Left colon (tissue), 2 donors: ENCODE results near the gene FCAR. TPM values are rescaled to one million over a fixed set of nuclear protein-coding genes. Genes with fewer than 3 reads are reported as not detected.
"Not testable (repeated sequence)": the region's sequence is repeated elsewhere in the genome, so short reads cannot be mapped to it uniquely, and the experiment has no call there.

Experiments
- ATAC-seq: fragments of 200-7000 bp; cut with Tn5 transposase; one replicate; pipeline ENCODE4 v1.9.1; 2020; ENCODE audit warnings: mild to moderate bottlenecking, moderate library complexity
- DNase-seq, 2 donors: peaks; one replicate each; pipeline ENCODE4 v3.0.0-alpha.2; 2020
- intact Hi-C, 2 donors: fragments of 100-400 bp; cut with DNase I in 1 of 2; cut with micrococcal nuclease in 1 of 2; formaldehyde crosslinking; loops; one replicate each; pipeline versions ENCODE4 v1.11.2 to v1.14.0; 2022; cut with DNase I, micrococcal nuclease
- long read RNA-seq: library from polyadenylated mRNA; unstranded; transcript quantifications from one replicate; pipeline ENCODE4 v2.0.0, GENCODE V29; 2021
- total RNA-seq, 2 donors: library from RNA; stranded (reverse); fragmentation: NEBNext Ultra II Directional; extraction: Animal tissue kit (Norgen Biotek cat#: 25700); gene quantifications; one replicate each; pipeline ENCODE4 v1.2.1, GENCODE V29; 2021
- donor health status: DM: no; HTN: no; CAD: no.
- donor health status: DM: yes; HTN: yes; CAD: no.

The FCAR gene
- total RNA-seq, result not detected
- long read RNA-seq, result 0 reads

DNA sequence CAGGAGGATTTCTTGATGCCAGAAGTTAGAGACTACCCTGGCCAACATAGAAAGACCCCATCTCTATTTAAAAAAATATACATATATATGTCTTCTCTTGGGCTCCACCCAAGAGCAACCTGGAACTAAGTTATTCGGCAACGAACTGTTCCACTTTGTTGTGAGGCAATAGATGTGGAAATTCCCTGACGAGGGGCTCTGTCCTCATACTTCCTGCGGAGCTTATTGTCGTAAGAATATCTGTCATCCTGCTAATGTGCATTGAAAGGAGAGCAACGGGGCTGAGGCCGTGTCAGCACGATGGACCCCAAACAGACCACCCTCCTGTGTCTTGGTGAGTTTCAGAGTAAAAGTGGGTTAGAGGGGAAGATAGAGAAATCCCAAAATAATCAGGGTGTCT, at the start of gene FCAR:
FCAR (plus strand) TSS at position 246 of the 400 bp plus-strand sequence; CDS start at position 301, 55 bp downstream.
- ATAC-seq (no peak), DNase-seq (no peak)
- intact Hi-C loops, result no loop called here

DNA sequence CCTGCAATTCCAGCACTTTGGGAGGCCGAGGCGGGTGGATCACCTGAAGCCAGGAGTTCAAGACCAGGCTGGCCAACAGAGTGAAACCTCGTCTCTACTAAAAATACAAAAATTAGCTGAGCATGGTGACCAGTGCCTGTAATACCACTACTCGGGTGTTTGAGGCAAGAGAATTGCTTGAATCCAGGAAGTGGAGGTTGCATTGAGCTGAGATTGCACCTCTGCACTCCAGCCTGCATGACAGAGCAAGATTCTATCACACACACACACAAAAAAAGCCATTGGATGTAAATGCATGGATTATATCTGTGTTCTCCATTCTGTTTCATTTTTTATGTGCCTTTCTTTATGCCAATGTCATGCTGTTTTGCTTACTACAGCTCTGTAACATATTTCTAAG, 49.6 kb upstream of the FCAR start:
- ATAC-seq, intact Hi-C loops, DNase-seq: not testable (repeated sequence)

DNA sequence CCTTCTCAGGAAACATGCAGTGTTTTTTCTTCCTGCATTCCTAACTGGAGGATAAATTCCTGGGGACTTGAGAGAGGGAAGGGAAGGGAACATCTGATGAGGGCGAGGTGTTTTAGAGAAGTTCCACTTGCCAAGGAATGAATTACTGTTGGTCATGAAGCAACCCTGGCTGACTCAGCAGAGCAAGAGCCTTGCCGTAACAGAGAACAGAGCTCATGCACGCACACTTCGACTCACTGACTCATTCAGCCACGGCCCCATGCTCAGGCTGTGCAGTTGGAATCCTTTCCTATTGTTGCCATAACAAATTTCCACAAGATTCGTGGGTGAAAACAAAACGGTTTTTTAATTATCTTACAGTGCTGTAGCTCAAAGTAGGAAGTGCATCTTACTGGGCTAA, 48.7 kb upstream of the FCAR start:
- DNase-seq, intact Hi-C loops, ATAC-seq: not testable (repeated sequence)

DNA sequence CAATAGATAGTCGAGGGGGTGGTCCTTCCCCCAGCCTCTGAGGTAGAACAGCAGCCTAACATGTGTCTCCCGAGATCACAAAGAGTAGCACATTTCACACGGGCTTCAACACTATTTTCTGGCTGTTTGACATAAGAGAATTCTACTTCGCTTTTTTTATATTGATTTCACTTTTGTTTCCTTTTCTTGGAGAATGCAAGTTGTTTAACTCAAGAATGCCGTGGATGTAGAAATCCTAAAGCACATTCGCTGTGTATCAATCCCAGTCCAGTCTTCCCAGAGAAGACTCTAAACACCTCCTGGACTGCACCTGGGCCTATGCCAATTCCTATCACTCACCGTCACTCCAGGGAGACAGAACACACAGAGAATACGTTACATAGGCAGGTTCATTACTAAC, 46.0 kb upstream of the FCAR start:
- intact Hi-C loops, ATAC-seq, DNase-seq: not testable (repeated sequence)

DNA sequence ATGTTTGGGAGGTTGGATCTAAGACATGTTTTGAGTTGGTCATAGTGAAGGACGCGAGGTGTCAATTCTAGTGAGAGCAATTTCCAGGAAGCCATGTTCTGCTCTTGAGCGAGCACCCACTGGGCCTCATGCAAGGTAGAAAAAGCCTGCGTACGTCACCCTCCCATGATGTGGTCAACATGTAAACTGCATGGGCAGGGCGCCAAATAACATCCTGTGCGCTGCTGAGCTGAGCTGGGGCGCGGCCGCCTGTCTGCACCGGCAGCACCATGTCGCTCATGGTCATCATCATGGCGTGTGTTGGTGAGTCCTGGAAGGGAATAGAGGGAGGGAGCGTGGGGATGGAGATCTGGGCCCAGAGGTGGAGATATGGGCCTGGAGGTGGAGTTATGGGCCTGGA, 41.5 kb upstream of the FCAR start, which contains the start of gene KIR2DS4:
KIR2DS4 (plus strand) TSS at position 181 of the 400 bp plus-strand sequence.
- intact Hi-C loops, DNase-seq, ATAC-seq: not testable (repeated sequence)

DNA sequence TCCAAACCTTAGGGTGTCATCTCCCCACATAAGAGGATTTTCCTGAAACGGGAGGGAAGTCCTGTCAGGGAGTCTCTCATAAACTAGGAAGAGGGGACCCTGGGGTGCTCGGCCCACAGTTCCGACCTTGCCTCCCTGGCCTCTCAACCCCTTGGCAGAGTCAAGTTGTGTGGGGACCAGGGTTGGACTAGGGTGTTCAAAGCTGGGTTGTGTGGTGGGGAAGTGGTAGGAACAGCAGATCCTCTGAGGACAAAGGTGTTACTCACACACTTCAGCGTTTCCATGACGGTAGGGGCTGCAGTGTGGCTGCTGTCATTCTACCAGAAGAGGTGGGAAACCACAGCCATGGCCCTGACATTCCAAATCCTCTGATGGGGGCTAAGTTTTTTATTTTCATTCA, 38.9 kb upstream of the FCAR start:
- DNase-seq, intact Hi-C loops, ATAC-seq: not testable (repeated sequence)

DNA sequence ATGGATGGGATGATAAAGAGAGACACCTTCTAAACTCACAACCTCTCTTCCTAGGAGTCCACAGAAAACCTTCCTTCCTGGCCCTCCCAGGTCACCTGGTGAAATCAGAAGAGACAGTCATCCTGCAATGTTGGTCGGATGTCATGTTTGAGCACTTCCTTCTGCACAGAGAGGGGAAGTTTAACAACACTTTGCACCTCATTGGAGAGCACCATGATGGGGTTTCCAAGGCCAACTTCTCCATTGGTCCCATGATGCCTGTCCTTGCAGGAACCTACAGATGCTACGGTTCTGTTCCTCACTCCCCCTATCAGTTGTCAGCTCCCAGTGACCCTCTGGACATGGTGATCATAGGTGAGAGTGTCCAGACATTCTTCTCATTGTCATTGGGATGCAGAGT, 36.5 kb upstream of the FCAR start:
- ATAC-seq, intact Hi-C loops, DNase-seq: not testable (repeated sequence)

DNA sequence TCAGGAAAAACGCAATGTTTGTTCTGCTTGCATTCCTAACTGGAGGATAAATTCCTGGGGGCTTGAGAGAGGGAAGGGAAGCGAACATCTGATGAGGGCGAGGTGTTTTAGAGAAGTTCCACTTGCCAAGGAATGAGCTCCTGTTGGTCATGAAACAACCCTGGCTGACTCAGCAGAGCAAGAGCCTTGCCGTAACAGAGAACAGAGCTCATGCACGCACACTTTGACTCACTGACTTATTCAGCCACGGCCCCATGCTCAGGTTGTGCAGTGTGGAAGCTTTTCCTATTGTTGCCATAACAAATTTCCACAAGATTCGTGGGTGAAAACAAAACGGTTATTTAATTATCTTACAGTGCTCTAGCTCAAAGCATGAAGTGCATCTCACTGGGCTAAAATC, 30.9 kb upstream of the FCAR start:
- intact Hi-C loops, ATAC-seq: not testable (repeated sequence)

DNA sequence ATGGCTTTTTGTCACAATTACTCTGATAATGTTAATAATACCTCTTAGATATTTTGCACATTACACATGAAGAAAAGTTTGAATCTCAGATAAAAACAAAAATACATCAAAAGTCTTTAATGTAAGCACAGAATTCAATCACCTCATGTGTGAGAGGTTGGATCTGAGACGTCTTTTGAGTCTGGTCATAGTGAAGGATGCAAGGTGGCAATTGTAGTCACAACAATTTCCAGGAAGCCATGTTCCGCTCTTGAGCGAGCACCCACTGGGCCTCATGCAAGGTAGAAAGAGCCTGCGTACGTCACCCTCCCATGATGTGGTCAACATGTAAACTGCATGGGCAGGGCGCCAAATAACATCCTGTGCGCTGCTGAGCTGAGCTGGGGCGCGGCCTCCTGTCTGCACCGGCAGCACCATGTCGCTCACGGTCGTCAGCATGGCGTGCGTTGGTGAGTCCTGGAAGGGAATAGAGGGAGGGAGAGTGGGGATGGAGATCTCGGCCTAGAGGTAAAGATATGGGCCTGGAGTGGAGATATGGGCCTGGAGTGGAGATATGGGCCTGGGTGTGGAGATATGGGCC, 23.9 kb upstream of the FCAR start, which contains the start of gene KIR3DL2:
KIR3DL2 (plus strand) TSS at position 383 of the 580 bp plus-strand sequence; CDS start at position 416, 33 bp downstream.
- intact Hi-C loops, DNase-seq, ATAC-seq: not testable (repeated sequence)

More for the DNA sequence above, 30.9 kb upstream of the FCAR start:
- DNase-seq, result not testable (repeated sequence)

DNA sequence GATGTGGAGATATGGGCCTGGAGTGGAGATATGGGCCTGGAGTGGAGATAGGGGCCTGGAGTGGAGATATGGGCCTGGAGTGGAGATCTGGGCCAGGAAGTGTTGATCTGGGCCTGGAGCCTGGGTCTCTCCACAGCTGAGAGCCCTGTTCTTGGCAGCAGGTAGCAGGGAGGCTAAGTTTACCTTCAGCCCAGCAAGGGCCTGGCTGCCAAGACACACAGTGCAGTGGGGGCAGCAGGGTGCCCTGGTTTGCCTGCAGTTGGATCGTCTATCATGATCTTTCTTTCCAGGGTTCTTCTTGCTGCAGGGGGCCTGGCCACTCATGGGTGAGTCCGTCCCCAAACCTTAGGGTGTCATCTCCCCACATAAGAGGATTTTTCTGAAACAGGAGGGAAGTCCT, 23.1 kb upstream of the FCAR start:
- DNase-seq (no peak), ATAC-seq (no peak)
- intact Hi-C loops, result no loop called here

DNA sequence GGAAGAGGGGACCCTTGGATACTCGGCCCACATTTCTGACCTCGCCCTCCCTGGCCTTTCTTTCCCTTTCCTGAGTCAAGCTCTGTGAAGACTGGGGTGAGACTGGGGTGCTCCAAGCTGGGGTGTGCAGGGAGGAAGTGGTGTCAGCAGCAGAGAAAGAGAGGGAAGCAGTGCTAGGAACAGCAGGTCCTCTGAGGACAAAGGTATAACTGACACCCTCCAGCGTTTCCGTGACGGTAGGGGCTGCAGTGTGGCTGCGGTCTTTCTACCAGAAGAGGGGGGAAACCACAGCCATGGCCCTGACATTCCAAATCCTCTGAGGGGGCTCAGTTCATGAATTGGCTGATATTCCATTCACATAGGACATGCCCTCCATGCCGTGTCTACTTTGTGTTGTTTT, 22.7 kb upstream of the FCAR start:
- intact Hi-C loops, result no loop called here
- DNase-seq (no peak), ATAC-seq (no peak)

DNA sequence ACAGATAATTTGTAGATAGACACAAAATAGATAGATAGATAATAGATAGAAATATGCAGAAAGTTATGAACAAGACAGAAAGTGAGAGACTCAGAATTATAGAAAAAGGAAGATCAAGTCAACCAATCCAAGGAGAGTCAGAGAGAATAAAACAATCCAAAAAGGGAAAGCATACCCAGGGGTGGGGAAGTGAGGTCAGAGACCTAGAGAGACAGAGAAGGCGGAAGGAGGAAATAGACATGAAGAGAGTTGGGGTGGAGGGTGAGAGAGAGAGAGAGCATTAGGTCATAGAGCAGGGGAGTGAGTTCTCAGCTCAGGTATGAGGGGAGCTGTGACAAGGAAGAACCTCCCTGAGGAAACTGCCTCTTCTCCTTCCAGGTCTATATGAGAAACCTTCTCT, 18.8 kb upstream of the FCAR start:
- ATAC-seq, DNase-seq, intact Hi-C loops: not testable (repeated sequence)

DNA sequence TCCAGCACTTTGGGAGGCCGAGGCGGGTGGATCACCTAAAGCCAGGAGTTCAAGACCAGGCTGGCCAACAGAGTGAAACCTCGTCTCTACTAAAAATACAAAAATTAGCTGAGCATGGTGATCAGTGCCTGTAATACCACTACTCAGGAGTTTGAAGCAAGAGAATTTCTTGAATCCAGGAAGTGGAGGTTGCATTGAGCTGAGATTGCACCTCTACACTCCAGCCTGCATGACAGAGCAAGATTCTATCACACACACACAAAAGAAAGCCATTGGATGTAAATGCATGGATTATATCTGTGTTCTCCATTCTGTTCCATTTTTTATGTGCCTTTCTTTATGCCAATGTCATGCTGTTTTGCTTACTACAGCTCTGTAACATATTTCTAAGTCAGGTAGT, 15.6 kb upstream of the FCAR start:
- ATAC-seq, intact Hi-C loops, DNase-seq: not testable (repeated sequence)

DNA sequence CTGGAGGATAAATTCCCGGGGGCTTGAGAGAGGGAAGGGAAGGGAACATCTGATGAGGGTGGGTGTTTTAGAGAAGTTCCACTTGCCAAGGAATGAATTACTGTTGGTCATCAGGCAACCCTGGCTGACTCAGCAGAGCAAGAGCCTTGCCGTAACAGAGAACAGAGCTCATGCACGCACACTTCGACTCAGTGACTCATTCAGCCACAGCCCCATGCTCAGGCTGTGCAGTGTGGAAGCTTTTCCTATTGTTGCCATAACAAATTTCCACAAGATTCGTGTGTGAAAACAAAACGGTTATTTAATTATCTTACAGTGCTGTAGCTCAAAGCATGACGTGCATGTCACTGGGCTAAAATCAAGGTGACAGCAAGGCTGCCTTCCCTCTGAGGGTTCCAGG, 14.6 kb upstream of the FCAR start:
- ATAC-seq, intact Hi-C loops, DNase-seq: not testable (repeated sequence)

DNA sequence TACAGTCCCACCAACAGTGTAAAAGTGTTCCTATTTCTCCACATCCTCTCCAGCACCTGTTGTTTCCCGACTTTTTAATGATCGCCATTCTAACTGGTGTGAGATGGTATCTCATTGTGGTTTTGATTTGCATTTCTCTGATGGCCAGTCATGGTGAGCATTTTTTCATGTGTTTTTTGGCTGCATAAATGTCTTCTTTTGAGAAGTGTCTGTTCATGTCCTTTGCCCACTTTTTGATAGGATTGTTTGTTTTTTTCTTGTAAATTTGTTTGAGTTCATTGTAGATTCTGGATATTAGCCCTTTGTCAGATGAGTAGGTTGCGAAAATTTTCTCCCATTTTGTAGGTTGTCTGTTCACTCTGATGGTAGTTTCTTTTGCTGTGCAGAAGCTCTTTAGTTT, 10.6 kb upstream of the FCAR start:
- intact Hi-C loops, ATAC-seq, DNase-seq: not testable (repeated sequence)

DNA sequence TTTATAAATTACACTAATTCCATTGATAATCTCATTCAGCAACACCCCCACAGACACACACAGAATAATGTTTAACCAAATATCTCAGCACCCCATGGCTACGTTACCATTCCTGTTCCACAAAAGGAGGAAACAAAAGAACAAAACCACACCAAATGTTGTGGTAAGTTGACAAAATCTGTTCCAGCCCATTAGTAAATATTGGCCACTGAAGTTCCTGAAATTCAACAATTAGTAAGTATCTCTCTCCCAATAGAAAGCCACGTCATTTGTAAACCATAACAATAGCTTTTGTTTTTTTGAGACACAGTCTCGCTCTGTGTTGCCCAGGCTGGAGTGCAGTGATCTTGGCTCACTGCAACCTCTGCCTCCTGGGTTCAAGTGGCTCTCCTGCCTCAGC, 2.3 kb upstream of the FCAR start:
- ATAC-seq (no peak), DNase-seq (no peak)
- intact Hi-C loops, result no loop called here

DNA sequence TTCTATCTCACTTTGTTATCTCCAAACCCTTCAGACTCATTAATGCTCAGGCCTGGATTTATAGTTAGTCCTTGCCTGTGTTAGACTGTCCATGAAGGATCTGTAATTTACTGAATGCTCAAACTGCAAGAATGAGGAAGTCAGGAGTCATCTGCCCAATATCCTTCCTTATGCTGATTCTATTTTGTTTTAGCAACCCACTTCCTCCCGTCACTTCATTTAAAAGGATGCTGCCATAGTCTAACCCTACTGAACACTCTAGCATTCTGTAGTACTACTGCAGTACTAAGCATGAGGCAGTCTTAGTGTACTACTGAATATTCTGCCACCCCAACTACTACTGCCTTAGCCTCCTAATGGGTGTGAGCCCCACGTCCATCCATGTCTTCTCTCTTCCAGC, 1.5 kb downstream of the FCAR start:
- intact Hi-C loops, result no loop called here
- ATAC-seq (no peak), DNase-seq (no peak)

DNA sequence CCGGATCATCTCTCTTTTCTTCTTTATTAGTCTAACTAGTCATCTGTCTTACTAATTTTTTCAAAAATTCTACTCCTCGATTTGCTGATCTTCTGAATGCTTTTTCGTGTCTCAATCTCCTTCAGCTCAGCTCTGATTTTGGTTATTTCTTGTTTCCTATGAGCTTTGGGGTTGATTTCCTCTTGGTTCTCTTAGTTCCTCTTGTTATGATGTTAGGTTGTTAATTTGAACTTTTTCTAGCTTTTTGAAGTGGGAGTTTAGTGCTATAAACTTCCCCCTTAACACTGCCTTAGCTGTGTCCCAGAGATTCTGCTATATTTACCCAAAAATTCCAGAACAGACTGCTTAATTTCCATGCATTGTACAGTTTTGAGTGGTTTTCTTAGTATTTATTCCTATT, 3.4 kb downstream of the FCAR start:
- DNase-seq (no peak), ATAC-seq (no peak)
- intact Hi-C loops, result no loop called here

DNA sequence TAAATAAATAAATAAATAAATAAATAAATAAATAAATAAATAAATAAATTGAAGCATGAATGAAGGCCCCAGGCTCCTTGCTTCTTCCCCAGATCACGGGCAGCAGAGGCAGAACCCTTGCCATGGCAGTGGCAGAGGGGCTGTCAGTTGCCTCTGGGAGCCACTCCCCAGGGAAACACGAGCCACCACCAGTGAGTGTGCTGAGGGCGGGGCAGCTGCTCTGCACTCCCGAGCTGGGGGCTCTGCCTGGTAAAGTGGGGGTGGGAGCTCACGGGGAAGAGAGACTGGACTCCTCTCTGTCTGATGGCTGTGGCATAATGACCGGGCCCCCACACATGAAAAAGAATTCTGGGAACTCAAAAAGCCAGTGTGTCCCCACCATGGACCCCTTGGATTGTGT, 7.8 kb downstream of the FCAR start:
- no peak for ATAC-seq
- intact Hi-C loops, result no loop called here
- DNase-seq, result no peak

DNA sequence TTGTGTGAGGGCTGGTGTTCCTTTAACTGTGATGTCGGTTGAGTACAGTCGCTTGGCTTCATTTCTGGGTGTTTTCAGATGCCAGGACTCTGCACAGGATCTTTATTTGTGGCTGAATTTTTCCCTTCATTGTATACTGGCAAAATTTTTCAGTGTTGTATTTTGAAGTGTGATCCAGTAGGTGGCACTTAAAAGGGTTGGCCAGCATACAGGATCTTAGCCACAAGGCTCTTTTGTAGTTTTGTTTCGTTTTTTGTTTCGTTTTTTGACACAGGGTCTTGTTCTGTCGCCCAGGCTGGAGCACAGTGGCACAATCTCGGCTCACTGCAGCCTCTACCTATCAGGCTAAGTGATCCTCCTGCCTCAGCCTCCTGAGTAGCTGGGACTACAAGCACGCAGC, 8.7 kb downstream of the FCAR start:
- intact Hi-C loops, result no loop called here
- ATAC-seq (no peak), DNase-seq (no peak)

DNA sequence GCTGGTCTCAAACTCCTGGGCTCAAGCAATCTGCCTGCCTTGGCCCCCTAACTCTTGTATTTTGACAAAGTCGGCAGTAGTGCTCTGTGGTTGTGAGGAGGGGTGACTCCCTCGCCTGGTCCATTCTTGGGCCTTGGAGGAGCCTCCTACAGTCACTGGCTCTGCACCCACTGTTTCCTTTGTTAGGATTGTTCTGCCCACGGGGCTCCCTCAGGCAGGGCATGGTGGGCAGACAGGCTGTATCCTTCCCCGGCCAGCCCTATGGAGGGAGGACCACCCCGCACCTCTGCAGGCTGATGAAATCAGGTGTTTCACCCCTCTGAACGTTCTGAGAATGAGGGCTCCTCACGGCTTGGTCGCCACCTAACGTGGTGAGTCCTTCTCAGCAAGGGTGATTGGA, 9.2 kb downstream of the FCAR start:
- no peak for ATAC-seq
- DNase-seq, result no peak
- intact Hi-C loops, result no loop called here
